NCI-H2227 (cell line): ENCODE data around the gene DIP2B.

Experiments
- DNase-seq: peaks from one replicate; lab custom pipeline; 2025; ENCODE audit not compliant: unreplicated experiment; lab: John Stamatoyannopoulos, UW

DIP2B gene

GRCh38 chr12:50572760-50573159 is 68.0 kb downstream of the DIP2B start:
- no peak for DNase-seq

DNA sequence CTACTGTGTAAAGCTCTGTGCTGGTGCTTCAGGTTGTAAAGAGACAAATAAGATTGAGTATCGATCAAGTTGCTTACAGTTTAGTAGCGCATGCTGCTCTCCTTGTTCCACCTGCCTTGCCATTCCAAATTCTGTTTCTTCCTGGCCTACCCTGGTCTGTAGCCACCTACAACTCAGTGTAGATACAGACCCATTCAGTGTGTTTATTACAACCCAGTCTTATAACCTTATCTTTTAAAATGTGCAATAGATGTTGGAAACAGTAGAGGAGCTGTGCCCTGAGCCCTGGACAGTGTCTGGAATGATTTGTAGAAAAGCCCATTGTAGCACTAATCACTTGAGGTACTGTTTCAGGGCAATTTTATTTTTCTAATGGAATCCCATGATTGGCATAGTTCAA is 68.5 kb downstream of the DIP2B start:
- DNase-seq, result no peak

DNA sequence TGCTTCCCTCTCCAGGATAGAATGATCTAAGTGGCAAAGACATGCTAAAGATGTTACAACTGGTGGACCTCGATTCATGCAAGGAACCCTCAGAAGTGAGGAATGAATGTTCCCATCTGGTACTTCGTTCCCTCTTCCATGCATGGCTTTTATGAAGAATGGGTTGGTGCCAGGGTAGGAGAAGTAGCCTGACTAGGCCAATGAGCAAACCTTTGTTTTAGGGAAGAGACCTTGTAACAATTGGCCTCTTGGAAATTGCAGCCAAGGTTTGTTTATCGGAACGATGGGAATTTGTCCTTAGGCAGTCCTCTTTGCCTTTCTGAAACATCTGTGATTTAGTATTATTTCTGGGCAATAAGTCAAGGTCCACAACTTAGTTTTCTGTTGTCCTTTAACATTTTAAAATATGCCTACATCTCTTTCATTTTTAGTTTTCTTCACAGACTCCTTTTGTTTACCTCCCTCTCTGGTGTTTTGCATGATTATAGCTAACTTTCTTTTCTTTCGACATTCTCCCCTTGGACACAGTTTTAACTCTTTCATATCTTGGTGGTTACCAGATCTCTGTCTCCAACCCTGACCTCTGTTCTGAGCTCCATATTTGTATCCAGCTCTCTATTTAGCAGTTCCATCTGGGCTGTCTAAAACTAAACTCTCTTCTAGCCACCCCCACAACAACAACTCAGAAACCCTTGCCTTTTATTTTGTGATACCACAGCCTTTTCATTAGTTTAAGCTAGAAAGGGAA is 70.0 kb downstream of the DIP2B start:
- no peak for DNase-seq

GRCh38 chr12:50579757-50580267 is 75.0 kb downstream of the DIP2B start:
- no peak for DNase-seq

DNA sequence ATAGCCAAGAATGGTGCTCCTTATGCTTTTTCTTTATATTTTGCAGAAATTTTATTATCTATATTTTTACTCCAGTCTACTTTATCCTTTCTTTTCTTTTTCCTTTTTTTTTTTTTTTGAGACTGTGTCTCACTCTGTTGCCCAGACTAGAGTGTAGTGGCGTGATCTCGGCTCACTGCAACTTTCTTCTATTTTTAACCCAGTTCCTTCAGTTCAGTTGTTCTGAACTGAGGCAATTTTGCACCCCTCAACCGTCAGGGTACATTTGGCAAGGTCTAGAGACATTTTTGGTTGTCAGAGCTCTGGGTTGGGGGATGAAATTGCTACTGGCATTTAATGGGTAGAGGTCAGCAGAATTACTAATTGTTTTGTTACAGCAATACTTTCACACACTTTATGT is 75.7 kb downstream of the DIP2B start:
- no peak for DNase-seq

DNA sequence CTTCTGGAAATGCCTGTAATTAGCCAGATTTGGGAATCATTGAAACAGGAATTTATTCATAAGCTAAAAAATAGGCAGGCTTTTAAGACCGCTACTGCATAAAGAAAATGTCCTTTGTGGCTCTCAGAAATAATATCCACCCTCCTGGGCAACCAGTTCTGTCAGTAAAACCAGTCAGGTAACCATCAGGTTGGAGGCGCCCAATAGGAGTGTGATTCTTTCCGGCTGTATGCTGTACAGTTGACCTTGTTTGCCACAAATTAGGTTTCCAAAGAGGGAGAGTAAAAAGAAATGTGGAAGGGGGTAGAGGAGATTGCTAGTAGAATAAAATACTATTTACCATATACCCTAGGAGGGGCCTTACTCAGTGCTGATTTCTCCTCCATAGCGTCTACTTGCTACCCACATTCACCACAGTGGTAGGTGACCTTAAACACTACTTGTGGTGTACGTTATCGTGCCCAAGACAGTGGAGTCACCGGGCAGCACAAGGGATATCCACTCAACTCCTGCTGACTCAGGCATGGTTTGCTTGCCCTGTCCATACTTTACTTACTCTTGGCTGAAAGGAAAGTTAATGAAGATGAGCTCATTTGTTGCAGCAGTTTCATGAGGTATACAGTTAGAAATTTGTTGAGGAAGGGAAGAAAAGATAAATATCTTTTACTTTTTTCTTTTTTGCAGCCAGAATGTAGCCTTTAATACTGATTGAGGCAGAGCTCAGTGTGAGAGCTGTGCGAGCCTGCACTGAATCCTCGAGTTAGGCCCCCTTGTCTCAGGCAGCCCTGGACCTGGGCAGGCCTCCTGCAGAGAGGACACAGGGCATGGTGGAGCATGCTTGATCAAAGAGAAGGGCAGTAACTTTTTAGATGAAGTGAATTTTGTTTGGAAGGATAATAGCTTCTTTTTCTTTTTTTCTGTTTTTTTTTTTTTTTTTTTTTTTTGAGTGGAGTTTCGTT is 76.7 kb downstream of the DIP2B start:
- DNase-seq, result no peak

DNA sequence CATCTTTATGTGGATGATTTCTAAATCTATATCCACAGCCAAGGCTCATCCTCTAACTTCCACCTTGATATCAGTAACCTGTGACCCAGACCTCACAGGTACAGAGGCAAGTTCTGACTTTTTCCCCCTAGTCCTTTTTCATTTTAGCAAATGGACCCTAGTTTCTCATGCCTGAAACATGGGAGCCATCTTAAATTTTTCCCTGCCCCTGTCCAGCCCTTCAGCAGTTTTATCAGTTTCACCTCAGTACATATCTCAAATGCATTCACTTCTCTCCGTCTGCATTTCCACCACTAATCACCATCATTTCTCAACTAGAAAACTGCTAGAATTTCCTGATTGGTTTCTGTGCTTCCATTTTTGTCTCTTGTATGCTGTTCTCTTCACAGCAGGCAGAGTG is 79.3 kb downstream of the DIP2B start:
- no peak for DNase-seq

GRCh38 chr12:50589650-50590435 is 85.1 kb downstream of the DIP2B start:
- DNase-seq, result no peak

DNA sequence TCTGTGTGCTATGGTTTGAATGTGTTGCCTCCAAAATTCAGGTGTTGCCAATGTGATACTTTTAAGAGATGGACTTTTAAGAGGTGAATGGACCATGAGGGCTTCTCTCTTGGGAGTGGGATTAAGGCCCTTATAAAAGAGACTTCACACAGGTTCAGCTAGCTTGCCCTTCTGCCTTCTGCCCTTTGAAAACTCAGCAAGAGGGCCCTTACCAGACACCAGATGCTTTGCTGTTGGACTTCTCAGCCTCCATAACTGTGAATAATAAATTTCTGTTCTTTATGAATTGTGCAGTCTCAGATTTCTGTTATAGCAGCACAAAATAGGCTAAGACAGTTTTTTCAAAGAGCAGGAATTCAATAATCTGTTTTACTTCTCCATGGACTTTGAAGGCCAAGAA is 86.1 kb downstream of the DIP2B start:
- no peak for DNase-seq

- no peak for DNase-seq
Measured at GRCh38 chr12:50595667-50596066, 90.9 kb downstream of the DIP2B start.

DNA sequence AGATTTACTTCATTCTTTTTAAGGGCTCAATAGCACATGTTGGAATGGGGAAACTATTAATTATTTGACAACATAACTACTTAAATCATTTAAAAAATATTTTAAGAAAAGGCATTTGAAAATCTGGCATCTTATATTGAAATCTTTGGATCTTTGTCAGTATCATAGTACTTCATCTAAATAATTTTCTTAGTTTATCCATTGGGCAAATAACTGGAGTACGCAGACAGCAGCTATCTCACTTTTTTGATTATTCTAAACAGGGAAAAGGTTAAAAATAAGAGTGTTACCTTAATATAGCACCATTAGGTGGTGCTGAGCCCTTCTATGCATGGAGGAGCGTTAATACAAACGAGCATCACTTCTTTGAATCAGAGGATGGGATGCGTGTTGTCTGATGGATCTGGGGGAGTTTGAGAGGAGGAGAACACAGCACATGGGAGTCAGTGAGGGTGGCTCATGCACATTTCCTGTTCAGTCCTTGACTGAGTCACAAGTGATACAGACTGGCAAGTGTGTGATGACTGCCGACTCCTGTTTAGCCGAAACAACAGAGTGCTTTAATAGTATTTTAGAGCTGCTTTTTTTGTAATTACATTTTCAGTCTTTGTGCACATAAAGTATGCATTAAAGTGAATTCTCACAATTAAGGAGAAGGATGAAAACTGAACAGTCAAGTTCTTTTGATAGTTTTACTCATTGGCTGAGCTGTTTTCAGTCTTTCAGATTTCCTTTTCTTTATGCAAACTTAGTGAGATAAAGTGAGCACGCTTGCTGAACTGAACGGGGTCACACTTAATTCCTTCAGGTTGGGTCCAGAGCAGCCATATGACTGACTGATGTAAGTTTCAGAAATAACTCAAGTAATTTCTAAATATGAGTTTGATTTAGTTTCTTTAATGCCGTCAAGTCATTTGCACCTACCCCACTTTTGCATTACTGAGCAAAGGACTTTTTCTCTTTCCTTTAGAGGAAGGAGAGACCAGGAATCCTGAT is 92.7 kb downstream of the DIP2B start:
- no peak for DNase-seq

GRCh38 chr12:50598321-50598862 is 93.6 kb downstream of the DIP2B start:
- no peak for DNase-seq

DNA sequence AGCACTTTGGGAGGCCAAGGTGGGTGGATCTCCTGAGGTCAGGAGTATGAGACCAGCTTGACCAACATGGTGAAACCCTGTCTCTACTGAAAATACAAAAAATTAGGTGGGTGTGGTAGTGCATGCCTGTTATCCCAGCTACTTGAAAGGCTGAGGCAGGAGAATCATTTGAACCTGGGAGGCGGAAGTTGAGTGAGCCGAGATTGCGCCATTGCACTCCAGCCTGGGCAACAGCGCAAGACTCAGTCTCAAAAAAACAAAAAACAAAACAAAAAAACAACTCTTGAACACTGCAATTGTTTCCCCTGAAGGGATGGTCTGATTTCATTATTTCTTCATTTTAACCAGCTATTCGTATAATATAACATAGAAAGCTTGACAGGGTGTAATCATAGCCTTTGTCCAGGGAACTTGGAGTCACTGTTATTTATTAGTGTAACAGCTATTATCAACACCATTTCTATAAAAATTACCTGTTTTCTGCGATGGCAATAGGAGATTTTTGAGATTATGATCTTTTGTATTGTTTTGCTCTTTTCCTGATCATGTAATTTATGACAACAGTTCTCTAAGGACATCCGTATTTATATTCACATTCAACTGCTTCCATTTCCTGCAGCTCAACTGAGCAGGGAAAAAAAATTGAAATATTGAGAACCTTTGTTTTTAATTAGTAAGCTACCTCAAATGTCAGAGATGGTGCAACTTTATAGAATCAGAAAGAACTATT is 94.7 kb downstream of the DIP2B start:
- DNase-seq, result peak; percentile 32

DNA sequence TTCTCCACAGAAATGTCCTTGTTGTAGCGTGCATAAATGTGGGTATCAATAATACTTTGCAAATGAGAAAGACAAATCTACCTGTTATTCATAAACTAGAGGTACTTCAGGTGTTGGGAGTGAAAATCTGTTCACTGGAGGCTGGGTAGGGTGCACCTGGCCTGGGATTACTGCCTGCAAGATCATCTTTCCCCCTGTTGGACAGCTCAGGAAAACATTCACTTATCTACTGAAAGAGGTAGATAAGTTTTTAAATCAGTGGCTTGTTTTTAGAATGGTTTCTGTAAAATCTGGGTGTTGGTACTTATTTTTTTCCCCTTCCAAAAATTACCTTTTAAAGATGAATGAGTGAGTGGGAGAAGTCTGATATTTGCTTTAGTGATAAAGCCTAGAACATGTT is 95.6 kb downstream of the DIP2B start:
- DNase-seq, result no peak

GRCh38 chr12:50603817-50604639 is 99.2 kb downstream of the DIP2B start:
- DNase-seq, result no peak

DNA sequence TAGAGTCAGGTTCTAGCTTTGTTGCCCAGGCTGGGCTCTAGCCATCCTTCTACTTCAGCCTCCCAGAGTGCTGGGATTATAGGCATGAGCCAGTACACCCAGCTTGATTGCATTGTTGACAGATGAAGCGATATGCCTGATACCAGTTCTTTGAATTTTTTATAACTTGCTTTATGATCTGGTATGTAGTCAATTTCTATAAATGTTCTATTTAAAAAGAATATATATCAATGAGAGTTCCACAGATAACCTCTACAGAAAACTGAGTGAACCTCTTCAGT is 99.8 kb downstream of the DIP2B start:
- DNase-seq, result no peak

GRCh38 chr12:50606675-50607375 is 102.0 kb downstream of the DIP2B start:
- no peak for DNase-seq
